Motor neuron (in vitro differentiated cells): ENCODE measurements around the gene VSIG4. TPM values are rescaled to one million over a fixed set of nuclear protein-coding genes. Genes with fewer than 3 reads are reported as not detected.

Source experiments
- ATAC-seq, 8 experiments: fragments of 200-7000 bp; cut with Tn5 transposase; replicated peaks in 6 of 8; 2 replicates each; pipeline ENCODE4 v1.8.0; 2021; ENCODE audit warnings: mild to moderate bottlenecking in 8 of 8, moderate library complexity in 8 of 8
- H3K27ac ChIP-seq, 2 donors: fragments of 250-450 bp; sonication (Bioruptor Pico); 2 replicates each; pipeline ENCODE4 v1.9.0; 2021; ENCODE audit warnings: antibody characterized with exemption in 2 of 2, mild to moderate bottlenecking in 2 of 2, moderate library complexity in 1 of 2
- H3K4me1 ChIP-seq, 2 donors: fragments of 250-450 bp; sonication (Bioruptor Pico); replicated peaks in 1 of 2; 2 replicates each; pipeline ENCODE4 v1.6.1; 2021; ENCODE audit warnings: antibody characterized with exemption in 2 of 2, mild to moderate bottlenecking in 2 of 2, moderate library complexity in 1 of 2
- H3K4me3 ChIP-seq, 5 donors: fragments of 250-450 bp; sonication (Bioruptor Pico); 2 replicates each; pipeline ENCODE4 v1.9.0; 2021; ENCODE audit warnings: antibody characterized with exemption in 5 of 5, mild to moderate bottlenecking in 5 of 5, moderate library complexity in 4 of 5
- WGBS, 10 experiments: fragments of 450-650 bp; shearing (Covaris generic); methylation state at CpG; one replicate each; pipeline ENCODE4 v1.0.0; 2022; 5-methylcytosine and 5-hydroxymethylcytosine counted together
- in situ Hi-C, 9 experiments: fragments of 400-800 bp; cut with MboI; loops; one replicate each; pipeline ENCODE4 v1.15.0; 2021; ENCODE audit warnings: low sequenced_read_pairs in 9 of 9, low pct_unique_long_range_greater_than_20kb in 2 of 9; ENCODE audit not compliant: unreplicated experiment in 9 of 9
- total RNA-seq, 8 experiments: library from RNA; unstranded; fragments of 300-600 nt; gene quantifications; 2 replicates each; pipeline versions ENCODE4 v1.2.3 to v1.2.4, GENCODE V29; 2022

VSIG4 gene
- total RNA-seq, 8 experiments from 2014 or later: 0.42 TPM; not detected in 7

DNA sequence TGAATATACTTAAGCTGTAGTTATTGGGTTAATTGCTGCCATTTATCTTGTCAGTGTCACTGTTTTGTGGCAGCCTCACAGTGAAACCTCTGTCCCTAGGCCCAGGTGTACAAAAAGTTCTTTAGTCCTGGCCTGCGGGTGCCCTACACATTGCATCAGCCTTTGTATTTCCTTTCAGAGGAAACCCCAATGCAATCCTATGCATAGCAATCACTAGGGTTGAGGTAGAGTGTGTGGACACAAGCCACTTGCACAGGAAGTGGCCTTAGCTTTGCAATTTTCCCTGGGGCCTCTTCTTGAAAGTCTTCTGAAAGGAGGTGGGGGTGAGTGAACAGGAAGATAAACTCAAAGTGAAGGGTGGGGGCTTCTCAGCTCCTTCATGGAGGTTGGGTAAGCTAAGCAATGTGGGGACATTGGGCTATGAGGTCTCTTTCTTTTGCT, 27.8 kb downstream of the VSIG4 start:
- 20 to 100% (median 75%) methylated on average over 1 of the region's 1 CpG; no CpG with 5 or more reads in 6 of the 10 experiments for WGBS, 10 experiments
- no peak overlapping the region for H3K27ac ChIP-seq
- H3K4me3 ChIP-seq: no peak overlapping the region
- no peaks in the 10 kb centered on the region for H3K4me1 ChIP-seq
- in situ Hi-C loops: no loop called here
- ATAC-seq: no peak

DNA sequence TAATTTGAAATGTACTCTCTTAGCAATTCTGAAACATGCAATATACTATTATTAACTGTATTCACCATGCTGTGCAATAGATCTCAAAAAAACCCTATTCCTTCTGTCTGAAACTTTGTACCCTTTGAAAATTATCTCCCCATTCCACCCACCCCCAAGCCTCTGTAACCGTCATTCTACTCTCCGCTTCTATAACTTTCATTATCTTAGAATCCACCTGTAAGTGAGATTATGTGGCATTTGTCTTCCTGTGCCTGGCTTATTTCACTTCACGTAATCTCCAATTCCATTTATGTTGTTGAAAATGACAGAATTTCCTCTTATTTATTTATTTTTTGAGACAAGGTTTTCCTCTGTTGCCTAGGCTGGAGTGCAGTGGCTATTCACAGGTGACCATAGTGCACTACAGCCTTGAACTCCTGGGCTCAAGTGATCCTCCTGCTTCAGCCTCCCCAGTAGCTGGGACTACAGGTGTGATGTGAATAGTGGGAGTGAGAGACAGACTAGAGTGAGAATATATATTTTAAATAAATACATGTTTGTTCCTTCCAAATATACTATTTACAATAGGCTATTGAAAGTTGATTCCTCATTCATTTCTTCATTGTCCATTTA, 30.5 kb downstream of the VSIG4 start:
- in situ Hi-C loops: no loop called here
- H3K4me1 ChIP-seq: no peaks in the 10 kb centered on the region
- ATAC-seq: no peak
- 25 to 100% (median 93%) methylated on average over 1 to 3 of the region's 3 CpGs; no CpG with 5 or more reads in 5 of the 10 experiments for WGBS, 10 experiments
- no peak overlapping the region for H3K4me3 ChIP-seq
- H3K27ac ChIP-seq: no peak overlapping the region

DNA sequence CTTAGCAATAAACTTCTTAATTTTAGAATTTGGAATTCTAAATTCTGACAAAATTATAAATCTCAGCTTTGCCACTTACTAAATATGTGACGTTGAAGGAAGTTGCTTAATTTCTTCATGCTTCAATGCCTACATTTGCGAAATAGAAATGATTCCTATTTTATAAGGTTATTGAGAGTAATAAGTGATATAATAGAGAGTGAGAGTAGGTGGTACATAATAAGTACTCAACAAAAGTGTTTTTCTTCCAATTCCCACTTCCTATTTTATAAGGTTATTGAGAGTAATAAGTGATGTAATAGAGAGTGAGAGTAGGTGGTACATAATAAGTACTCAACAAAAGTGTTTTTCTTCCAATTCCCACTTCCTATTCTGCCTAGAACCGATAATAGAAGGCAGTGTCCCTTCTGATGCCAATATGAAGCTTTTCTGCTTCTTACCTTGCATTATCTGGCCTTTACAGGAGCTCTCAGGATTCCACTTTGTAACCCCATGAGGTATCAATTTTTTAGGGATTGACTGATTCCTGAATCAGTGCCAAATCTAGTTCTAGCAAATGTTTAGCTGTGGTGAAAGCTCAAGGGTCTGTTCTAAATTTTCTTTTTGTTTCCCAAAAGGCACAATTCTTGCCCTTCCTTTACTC, 31.4 kb downstream of the VSIG4 start:
- Histone ChIP-seq H3K4me3 (no peak overlapping the region), H3K4me1 (no peaks in the 10 kb centered on the region), H3K27ac (no peak overlapping the region)
- in situ Hi-C loops: no loop called here
- WGBS, 10 experiments: 0 to 83% (median 38%) methylated on average over 1 to 3 of the region's 3 CpGs; no CpG with 5 or more reads in 4 of the 10 experiments
- no peak for ATAC-seq

DNA sequence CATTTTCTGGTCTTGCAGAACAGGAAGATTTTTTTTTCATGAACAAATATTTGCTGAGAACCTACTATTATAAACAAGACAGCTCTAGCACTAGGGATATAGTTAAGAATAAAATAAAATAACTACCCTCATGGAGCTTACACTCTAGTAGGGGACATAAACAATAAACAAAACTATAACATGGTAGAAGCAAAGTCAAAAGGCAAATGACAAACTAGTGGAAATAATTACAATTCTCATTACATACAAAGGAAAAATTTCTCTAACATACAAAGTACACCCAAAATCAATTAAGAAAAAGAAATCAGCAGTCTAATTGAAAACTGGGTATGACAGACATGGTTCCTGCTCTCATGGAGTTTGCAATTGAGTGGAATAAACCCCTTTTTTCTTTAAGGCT, 32.0 kb downstream of the VSIG4 start:
- ATAC-seq: no peak
- no peaks in the 10 kb centered on the region for H3K4me1 ChIP-seq
- no peak overlapping the region for H3K4me3 ChIP-seq
- in situ Hi-C loops: no loop called here
- H3K27ac ChIP-seq: no peak overlapping the region

DNA sequence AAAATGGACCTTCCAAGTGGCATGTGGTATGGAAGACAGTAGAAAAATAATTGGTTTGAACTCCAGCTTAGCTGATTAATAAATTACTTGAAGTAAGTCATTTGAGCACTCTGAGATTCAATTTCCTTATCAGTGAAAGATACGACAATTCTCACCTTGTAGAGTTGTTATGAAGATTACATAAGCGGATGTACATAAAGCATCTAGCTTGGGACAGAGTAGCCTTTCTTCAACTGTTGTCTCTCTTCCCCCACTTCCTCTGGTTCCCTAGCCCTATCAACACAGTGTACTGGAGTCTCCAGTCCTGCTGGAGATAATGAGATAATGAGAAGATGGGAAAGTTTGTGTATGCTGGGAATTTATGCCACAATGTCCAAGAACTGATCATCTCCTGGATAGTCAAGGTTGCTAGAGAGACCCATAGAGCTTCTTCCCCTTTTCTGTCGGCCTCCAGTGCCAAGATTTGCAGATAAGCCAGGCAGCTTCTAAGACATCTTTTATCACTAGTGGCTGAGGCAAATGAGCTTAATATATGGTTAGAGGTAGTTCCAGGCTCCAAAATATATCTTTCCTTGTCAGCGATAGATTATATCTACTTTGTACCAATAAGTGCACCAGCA, 33.9 kb downstream of the VSIG4 start:
- Histone ChIP-seq H3K4me1 (no peaks in the 10 kb centered on the region), H3K27ac (no peak overlapping the region), H3K4me3 (no peak overlapping the region)
- ATAC-seq: no peak
- 60 to 83% (median 80%) methylated on average over 1 to 2 of the region's 4 CpGs; no CpG with 5 or more reads in 4 of the 10 experiments for WGBS, 10 experiments
- in situ Hi-C loops: no loop called here

DNA sequence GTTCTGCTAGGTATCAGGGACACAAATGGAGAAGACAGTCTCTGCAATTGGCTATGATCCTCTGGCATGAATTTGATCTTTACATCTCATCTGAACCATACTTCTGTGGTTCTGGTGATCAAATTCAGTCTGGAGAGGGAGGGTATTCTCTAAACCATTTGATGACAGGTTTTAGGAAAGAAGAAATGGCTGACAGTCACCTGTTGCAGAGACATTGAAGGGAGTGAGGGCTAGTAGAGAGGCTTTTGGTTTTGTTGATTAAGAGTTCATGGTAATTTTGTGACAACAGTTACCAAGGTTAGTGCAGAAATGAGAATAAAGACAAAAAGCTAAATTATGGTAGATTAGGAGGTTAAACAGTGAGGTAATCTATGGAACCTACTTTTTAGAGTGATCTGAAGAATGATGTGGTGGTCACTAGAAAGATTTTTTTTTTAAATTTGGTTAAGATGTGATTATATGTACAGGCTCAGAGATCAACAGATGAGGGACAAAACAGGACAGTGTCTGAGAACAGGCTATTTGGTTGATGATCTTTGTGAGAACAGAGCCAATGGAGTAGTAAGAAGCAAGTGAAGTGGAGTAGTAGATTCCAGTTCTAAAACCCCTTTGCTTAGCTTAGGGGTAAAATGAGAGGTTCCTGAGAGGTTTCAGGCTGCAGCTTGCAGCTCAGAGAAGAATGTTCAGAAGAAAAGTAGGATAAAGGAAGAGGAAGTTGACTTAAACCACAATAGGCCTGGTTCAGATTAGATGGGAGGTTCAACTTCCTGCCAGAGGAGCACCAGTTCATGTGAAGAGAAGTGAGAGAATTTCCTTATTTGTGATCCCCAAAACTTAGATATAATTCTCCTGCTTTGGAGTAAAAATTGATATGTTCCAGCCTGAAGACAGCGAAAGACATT, 34.7 kb downstream of the VSIG4 start:
- no peak for ATAC-seq
- no peak overlapping the region for H3K27ac ChIP-seq
- 0 to 100% (median 75%) methylated on average over 1 of the region's 1 CpG; no CpG with 5 or more reads in 5 of the 10 experiments for WGBS, 10 experiments
- in situ Hi-C loops: no loop called here
- H3K4me3 ChIP-seq: no peak overlapping the region
- H3K4me1 ChIP-seq: no peaks in the 10 kb centered on the region

DNA sequence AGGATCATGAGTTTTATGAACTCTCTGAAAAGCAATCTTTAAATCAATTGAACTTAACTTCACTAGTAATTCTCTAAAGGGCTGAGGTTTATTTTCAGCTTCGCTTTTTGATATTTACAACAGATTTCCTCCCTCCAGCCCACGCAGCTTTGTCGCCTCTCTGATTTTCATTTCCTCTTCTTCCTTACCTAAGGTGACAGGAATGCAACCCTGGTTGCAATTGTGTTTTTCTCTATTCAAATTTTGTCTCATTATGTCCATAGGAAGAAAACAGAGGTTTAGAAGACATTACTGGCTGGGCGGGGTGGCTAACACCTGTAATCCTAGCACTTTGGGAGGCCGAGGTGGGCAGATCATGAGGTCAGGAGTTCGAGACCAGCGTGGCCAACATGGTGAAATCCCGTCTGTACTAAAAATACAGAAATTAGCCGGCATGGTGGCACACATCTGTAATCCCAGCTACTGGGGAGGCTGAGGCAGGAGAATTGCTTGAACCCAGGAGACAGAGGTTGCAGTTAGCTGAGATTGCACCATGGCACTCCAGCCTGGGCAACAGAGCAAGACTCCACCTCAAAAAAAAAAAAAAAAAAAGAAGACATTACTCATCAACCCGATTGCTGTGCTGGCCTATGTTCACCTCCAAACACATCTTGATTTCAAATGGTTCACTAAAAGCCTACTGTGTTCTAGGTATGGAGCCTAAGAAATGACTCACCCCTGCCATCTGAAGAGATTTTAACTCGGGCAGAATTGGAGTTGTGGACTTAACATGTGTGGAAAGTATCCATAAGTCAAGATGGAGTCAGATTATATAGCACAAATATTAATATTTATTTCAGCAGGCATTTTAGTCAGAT, 36.8 kb downstream of the VSIG4 start:
- WGBS, 10 experiments: 16 to 100% (median 51%) methylated on average over 1 to 8 of the region's 11 CpGs; no CpG with 5 or more reads in 3 of the 10 experiments
- in situ Hi-C loops: no loop called here
- H3K27ac ChIP-seq: no peak overlapping the region

DNA sequence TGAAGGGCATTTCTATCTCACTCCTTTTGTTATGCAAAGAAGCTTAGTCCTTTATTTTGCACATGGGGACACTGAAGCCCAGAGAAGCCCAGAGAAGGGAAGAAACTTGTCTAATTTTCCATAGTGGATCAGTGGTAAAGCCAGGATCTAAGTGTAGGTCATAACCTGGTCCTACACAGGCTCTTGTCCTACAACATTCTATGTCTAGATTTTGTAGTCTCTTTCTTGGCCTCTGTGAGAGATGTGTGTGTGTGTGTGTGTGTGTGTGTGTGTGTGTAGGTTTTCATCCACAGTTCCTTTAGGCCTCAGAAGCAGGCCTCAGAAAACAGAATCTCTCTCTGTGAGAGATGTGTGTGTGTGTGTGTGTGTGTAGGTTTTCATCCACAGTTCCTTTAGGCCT, 38.3 kb downstream of the VSIG4 start:
- ATAC-seq: no peak
- H3K4me1 ChIP-seq: no peaks in the 10 kb centered on the region
- H3K4me3 ChIP-seq: no peak overlapping the region
- in situ Hi-C loops: no loop called here
- no peak overlapping the region for H3K27ac ChIP-seq

More for the DNA sequence above, 36.8 kb downstream of the VSIG4 start:
- no peak for ATAC-seq
- Histone ChIP-seq H3K4me1 (no peaks in the 10 kb centered on the region), H3K4me3 (no peak overlapping the region)

DNA sequence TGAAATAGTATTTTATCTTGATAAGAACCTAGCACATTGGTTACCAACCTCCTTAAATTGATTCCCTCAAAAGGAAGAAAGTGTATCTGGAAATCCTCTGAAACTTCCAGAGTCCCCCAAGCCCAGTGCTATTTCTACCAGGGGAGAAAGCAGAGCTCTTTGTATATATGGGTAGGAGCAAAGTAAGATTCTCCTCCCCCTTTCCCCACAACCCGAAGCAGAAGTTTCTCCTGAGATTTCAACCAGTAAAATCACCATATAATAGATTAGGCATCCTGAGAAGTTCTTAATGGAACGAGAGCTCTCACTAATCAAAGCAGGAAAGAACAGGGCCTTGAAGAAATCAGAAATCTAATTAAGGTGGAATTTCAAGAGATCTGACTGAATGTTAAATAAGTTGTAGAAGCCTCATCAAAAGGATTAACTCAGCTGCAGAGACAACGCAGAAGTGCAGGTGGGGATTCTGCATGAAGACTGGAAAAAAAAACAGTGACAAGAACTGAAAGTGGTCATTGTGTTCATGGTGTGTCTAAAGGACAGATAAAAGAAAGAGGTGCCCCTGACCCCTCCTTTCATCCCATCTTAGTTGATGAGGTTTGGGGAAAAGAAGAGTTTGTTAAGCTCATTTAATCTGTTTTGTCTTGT, 39.1 kb downstream of the VSIG4 start:
- Histone ChIP-seq H3K27ac (no peak overlapping the region), H3K4me1 (no peaks in the 10 kb centered on the region), H3K4me3 (no peak overlapping the region)
- WGBS, 10 experiments: 0 to 60% (median 31%) methylated on average over 1 to 3 of the region's 3 CpGs; no CpG with 5 or more reads in 4 of the 10 experiments
- in situ Hi-C loops: no loop called here
- no peak for ATAC-seq

DNA sequence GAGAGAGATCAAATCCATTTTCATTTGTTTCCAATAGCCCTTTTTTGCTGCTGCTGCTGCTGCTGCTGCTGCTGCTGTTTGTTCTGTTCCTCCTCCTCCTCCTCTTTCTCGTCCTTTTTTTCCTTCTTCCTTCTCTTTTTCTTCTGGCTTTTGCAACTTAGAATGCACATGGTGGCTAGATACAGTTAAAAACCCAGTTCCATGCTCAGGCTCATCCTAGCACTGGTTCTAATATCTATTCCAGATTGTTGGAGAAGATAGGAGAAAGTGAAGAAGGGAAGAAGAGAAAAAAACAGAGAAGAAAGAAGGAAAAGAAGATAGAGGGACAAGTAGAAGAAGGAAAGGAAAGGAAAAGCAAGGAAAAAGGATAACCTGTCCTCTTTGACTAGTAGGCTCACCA, 39.7 kb downstream of the VSIG4 start:
- WGBS, 10 experiments: 0 to 50% (median 10%) methylated on average over 1 of the region's 1 CpG; no CpG with 5 or more reads in 6 of the 10 experiments
- Histone ChIP-seq H3K27ac (no peak overlapping the region), H3K4me1 (no peaks in the 10 kb centered on the region), H3K4me3 (no peak overlapping the region)
- ATAC-seq: no peak
- in situ Hi-C loops: no loop called here

DNA sequence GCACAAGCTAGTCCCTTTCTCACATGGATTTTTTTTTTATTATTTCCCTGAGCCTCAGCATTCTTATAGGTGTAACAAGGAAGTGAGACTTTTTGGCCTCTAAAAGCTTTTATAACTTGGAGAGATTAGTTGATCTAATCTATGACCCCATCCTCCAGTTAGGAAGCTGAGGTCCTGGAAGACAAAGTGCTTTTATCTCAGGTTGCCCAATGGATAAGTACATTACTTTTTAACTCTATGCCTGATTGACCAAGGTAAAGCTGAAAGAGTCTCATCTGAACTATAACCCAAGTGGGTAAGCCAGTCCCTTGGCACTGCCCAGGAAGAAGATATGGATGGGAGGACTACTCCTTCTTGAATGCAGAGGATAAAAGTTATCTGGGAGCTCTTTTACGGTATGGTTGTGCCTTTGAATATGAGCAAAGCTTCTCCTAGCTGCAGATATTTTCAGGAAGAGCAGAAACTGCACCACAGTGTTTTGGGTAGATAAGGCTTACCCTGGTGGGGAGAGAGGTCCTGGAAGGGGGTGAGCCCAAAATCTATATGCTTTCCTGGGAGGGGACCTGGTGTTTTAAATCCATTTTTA, 40.2 kb downstream of the VSIG4 start:
- WGBS, 10 experiments: 58% methylated on average over 1 of the region's 1 CpG; no CpG with 5 or more reads in 9 of the 10 experiments
- Histone ChIP-seq H3K4me3 (no peak overlapping the region), H3K4me1 (no peaks in the 10 kb centered on the region), H3K27ac (no peak overlapping the region)
- in situ Hi-C loops: loop anchor here in 3 of 9 experiments (25.0 kb wide), 2 partner anchors 262 to 412 kb away; no protein-coding TSS in a partner anchor
- ATAC-seq: no peak
